ENCODE data around the gene RNF208. TPM values are rescaled to one million over a fixed set of nuclear protein-coding genes. Genes with fewer than 3 reads are reported as not detected.
A peak's percentile ranks its signal among the peaks of the same experiment; 100 is the strongest.

Gene RNF208
- total and polyA plus RNA-seq, 10 of the 15 experiments (the other 5 are each of a cell fraction or from before 2014, with no cell fraction given) = 0.06 to 10.7 (median 0.77) TPM

GRCh38 chr9:137237759-137238726 is 16.0 kb upstream of the RNF208 start:
- TF ChIP-seq ZBTB33 (IDR thresholded peaks at IDR 0.05) = 0 out of 2 replicates have a peak, but pooled peaks have one; percentile 44
- TF ChIP-seq MEF2B (IDR thresholded peaks at IDR 0.05; ENCODE audit: partially characterized antibody, poor library complexity, severe bottlenecking) = peak; percentile 13
- no peak for TF ChIP-seq CBX3 (IDR thresholded peaks at IDR 0.05; ENCODE audit: borderline replicate concordance, low read depth)
- no peak for TF ChIP-seq KLF5 (IDR thresholded peaks at IDR 0.05; ENCODE audit: partially characterized antibody)
- no peak for TF ChIP-seq NFXL1 (IDR thresholded peaks at IDR 0.05; ENCODE audit: borderline replicate concordance)
- POLR2A ChIA-PET = interaction anchor here (1.5 to 9.2 kb wide), 4 partner anchors 15 to 155 kb away, joined by 7 to 112 read pairs (median 11); partner anchors contain the start of genes CYSRT1, NELFB, RNF208 and SSNA1
- H3K4me2 ChIP-seq (ENCODE audit: control insufficient read depth, insufficient read depth) = 0 out of 2 replicates have a peak overlapping the region, but pooled peaks have one; percentile 17

More at GRCh38 chr9:137237759-137238726, 16.0 kb upstream of the RNF208 start:
- ATAC-seq = no peak
- intact Hi-C loops (cut with micrococcal nuclease; ENCODE audit: unreplicated experiment) = loop anchor here (5.0 kb wide), 1 partner anchor 451 kb away; no protein-coding TSS in a partner anchor
- no peak for DNase-seq (ENCODE audit: low read depth, low spot score)
- Histone ChIP-seq H3K4me3 (no peak overlapping the region), H3K9ac (ENCODE audit: control insufficient read depth, insufficient read depth, low read length) (no peak overlapping the region), H3K79me2 (ENCODE audit: control insufficient read depth, insufficient read depth, low read length) (peaks cover 24% of the 10 kb centered on the region), H3K9me3 (replicated peaks; ENCODE audit: control insufficient read depth, insufficient read depth, low read length) (no peaks in the 10 kb centered on the region), H3K27me3 (replicated peaks in 1 of 2; ENCODE audit: control insufficient read depth in 2 of 2, insufficient read depth in 2 of 2, low read length in 1 of 2) (no peaks in the 10 kb centered on the region), H2AFZ (ENCODE audit: control insufficient read depth, low read depth, low read length) (no peak overlapping the region), H3K27ac (ENCODE audit: control insufficient read depth, insufficient read depth) (no peak overlapping the region), H3K36me3 (ENCODE audit: control insufficient read depth in 2 of 2, insufficient read depth in 2 of 2, low read length in 1 of 2) (peaks cover 3 to 10% of the 10 kb centered on the region in 2 experiments), H4K20me1 (ENCODE audit: control insufficient read depth, insufficient read depth) (peaks cover 4% of the 10 kb centered on the region; the same call in 1 of the 2 replicates), H3K4me1 (ENCODE audit: control insufficient read depth, insufficient read depth, low read length) (peaks cover 35% of the 10 kb centered on the region)
- SMC1A ChIA-PET (ENCODE audit: uncharacterized antibody, unreplicated experiment) = interaction anchor here (0.9 to 2.4 kb wide), 5 partner anchors 18 to 169 kb away, joined by 3 to 6 read pairs (median 4); partner anchors contain the start of gene TOR4A
- CTCF ChIA-PET = interaction anchor here (0.8 to 5.3 kb wide), 20 partner anchors 13 to 290 kb away, joined by 3 to 52 read pairs (median 4); partner anchors contain the start of genes ANAPC2, CYSRT1, EXD3 and NOXA1
- RAD21 ChIA-PET (ENCODE audit: unreplicated experiment) = interaction anchor here (0.9 to 4.6 kb wide), 8 partner anchors 14 to 110 kb away, joined by 3 to 20 read pairs (median 4); partner anchors contain the start of genes ANAPC2, SSNA1 and TOR4A
- BruUV-seq (replicated peaks) = no TSS peak
- 66% methylated on average over 13 of the region's 13 CpGs for WGBS (ENCODE audit: insufficient coverage, insufficient replicate concordance, low lambda C conversion rate, missing lambda C conversion rate)
- in situ Hi-C loops (cut with MboI) = no loop called here
- FAIRE-seq = no peak
